Tibial artery (tissue), 4 donors: ENCODE results near the gene CAPN5.

ENCODE experiments used
- DNase-seq, 2 donors: peaks; one replicate each; pipeline ENCODE4 v3.0.0-alpha.2; 2019
- H3K27ac ChIP-seq, 2 donors: fragments of 200-600 bp; sonication (generic) in 1 of 2; 1 replicate in 1 of 2; 2 replicates in 1 of 2; pipeline ENCODE4 v1.5.1; 2018 to 2019; ENCODE audit warnings: mild to moderate bottlenecking in 1 of 2
- H3K27me3 ChIP-seq, 2 donors: fragments of 200-600 bp; sonication (generic) in 1 of 2; one replicate each; pipeline versions ENCODE4 v1.5.1 to v1.6.0; 2016 to 2019
- H3K36me3 ChIP-seq, 3 donors: fragments of 200-600 bp; sonication (generic) in 2 of 3; one replicate each; pipeline ENCODE4 v1.5.1; 2016 to 2019; ENCODE audit warnings: mild to moderate bottlenecking in 2 of 3
- H3K4me1 ChIP-seq, 4 donors: fragments of 200-600 bp; sonication (generic) in 2 of 4; 1 replicate in 3 of 4; 2 replicates in 1 of 4; pipeline ENCODE4 v1.5.1; 2016 to 2019
- H3K4me3 ChIP-seq, 2 donors: fragments of 200-600 bp; sonication (generic) in 1 of 2; 1 replicate in 1 of 2; 2 replicates in 1 of 2; pipeline ENCODE4 v1.5.1; 2018 to 2019; ENCODE audit warnings: mild to moderate bottlenecking in 2 of 2
- H3K9me3 ChIP-seq, 3 donors: fragments of 200-600 bp; sonication (generic) in 1 of 3; one replicate each; pipeline ENCODE4 v1.5.1; 2016 to 2019
- CTCF ChIP-seq, 2 experiments: fragments of 200-600 bp in 1 of 2; fragments of 450-650 bp in 1 of 2; IDR thresholded peaks; one replicate each; pipeline ENCODE4 v1.5.1; 2017 to 2019; ENCODE audit warnings: antibody characterized with exemption in 2 of 2, mild to moderate bottlenecking in 1 of 2, moderate library complexity in 1 of 2
- intact Hi-C: fragments of 100-400 bp; cut with DNase I; formaldehyde crosslinking; loops from one replicate; pipeline ENCODE4 v1.15.0; 2023; ENCODE audit warnings: low total_unique reads

CAPN5 gene

GRCh38 chr11:77071671-77072605 is 5.2 kb downstream of the CAPN5 start:
- Histone ChIP-seq H3K27me3 (no peaks in the 10 kb centered on the region), H3K4me1 (peaks cover 0 to 42% (median 35%) of the 10 kb centered on the region in 4 donors), H3K4me3 (no peak overlapping the region), H3K9me3 (no peaks in the 10 kb centered on the region), H3K27ac (peak overlapping the region; percentile 74 to 86), H3K36me3 (no peaks in the 10 kb centered on the region)
- intact Hi-C loops: no loop called here
- TF ChIP-seq CTCF (IDR thresholded peaks at IDR 0.05): no peak
- DNase-seq: peak in 1 of 2 donors; percentile 59

- no peak overlapping the region for H3K4me3 ChIP-seq
- H3K4me1 ChIP-seq: peaks cover 0 to 34% (median 31%) of the 10 kb centered on the region in 4 donors
- no peaks in the 10 kb centered on the region for H3K36me3 ChIP-seq
- no peaks in the 10 kb centered on the region for H3K9me3 ChIP-seq
- TF ChIP-seq CTCF (IDR thresholded peaks at IDR 0.05): no peak
- DNase-seq: peak in 1 of 2 donors; percentile 48
- intact Hi-C loops: no loop called here
- peak overlapping the region; percentile 74 to 86 for H3K27ac ChIP-seq
- no peaks in the 10 kb centered on the region for H3K27me3 ChIP-seq
Measured at GRCh38 chr11:77072851-77073327, 6.1 kb downstream of the CAPN5 start.

- H3K27me3 ChIP-seq: no peaks in the 10 kb centered on the region
- no peaks in the 10 kb centered on the region for H3K9me3 ChIP-seq
- DNase-seq: peak; percentile 94 to 96
- no peaks in the 10 kb centered on the region for H3K36me3 ChIP-seq
- H3K4me3 ChIP-seq: no peak overlapping the region
- peak overlapping the region; percentile 74 to 86 for H3K27ac ChIP-seq
- H3K4me1 ChIP-seq: peaks cover 0 to 32% (median 29%) of the 10 kb centered on the region in 4 donors
- intact Hi-C loops: no loop called here
- peak; percentile 41 to 48 for TF ChIP-seq CTCF (IDR thresholded peaks at IDR 0.05)
Measured at GRCh38 chr11:77073328-77074001, 6.7 kb downstream of the CAPN5 start.

GRCh38 chr11:77074205-77074604 is 7.4 kb downstream of the CAPN5 start:
- H3K27ac ChIP-seq: peak overlapping the region; percentile 74 to 86
- H3K36me3 ChIP-seq: no peaks in the 10 kb centered on the region
- intact Hi-C loops: no loop called here
- peaks cover 0 to 32% (median 29%) of the 10 kb centered on the region in 4 donors for H3K4me1 ChIP-seq
- DNase-seq: peak in 1 of 2 donors; percentile 60
- no peak for TF ChIP-seq CTCF (IDR thresholded peaks at IDR 0.05)
- H3K9me3 ChIP-seq: no peaks in the 10 kb centered on the region
- no peaks in the 10 kb centered on the region for H3K27me3 ChIP-seq
- no peak overlapping the region for H3K4me3 ChIP-seq

- no peaks in the 10 kb centered on the region for H3K27me3 ChIP-seq
- H3K4me3 ChIP-seq: no peak overlapping the region
- H3K36me3 ChIP-seq: no peaks in the 10 kb centered on the region
- H3K27ac ChIP-seq: peak overlapping the region; percentile 74 to 86
- H3K9me3 ChIP-seq: no peaks in the 10 kb centered on the region
- intact Hi-C loops: no loop called here
- TF ChIP-seq CTCF (IDR thresholded peaks at IDR 0.05): no peak
- DNase-seq: peak in 1 of 2 donors; percentile 57
- peaks cover 0 to 32% (median 29%) of the 10 kb centered on the region in 4 donors for H3K4me1 ChIP-seq
Measured at GRCh38 chr11:77074626-77075221, 8.0 kb downstream of the CAPN5 start.
